Urothelium cell line (cell line): ENCODE measurements around the gene C17orf75.
A peak's percentile ranks its signal among the peaks of the same experiment; 100 is the strongest.
"Not testable (repeated sequence)": the region's sequence is repeated elsewhere in the genome, so short reads cannot be mapped to it uniquely, and the experiment has no call there.

Experiments
- DNase-seq: peaks from one replicate; pipeline ENCODE4 v3.0.0; 2011; ENCODE audit warnings: low spot score, mixed read lengths
- FAIRE-seq: peaks from 2 replicates; lab custom pipeline; 2011; peaks lifted over from hg19 to GRCh38; lab: Jason Lieb, UNC

Gene C17orf75, protein sequence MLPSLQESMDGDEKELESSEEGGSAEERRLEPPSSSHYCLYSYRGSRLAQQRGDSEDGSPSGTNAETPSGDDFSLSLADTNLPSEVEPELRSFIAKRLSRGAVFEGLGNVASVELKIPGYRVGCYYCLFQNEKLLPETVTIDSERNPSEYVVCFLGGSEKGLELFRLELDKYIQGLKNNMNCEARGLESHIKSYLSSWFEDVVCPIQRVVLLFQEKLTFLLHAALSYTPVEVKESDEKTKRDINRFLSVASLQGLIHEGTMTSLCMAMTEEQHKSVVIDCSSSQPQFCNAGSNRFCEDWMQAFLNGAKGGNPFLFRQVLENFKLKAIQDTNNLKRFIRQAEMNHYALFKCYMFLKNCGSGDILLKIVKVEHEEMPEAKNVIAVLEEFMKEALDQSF

DNA sequence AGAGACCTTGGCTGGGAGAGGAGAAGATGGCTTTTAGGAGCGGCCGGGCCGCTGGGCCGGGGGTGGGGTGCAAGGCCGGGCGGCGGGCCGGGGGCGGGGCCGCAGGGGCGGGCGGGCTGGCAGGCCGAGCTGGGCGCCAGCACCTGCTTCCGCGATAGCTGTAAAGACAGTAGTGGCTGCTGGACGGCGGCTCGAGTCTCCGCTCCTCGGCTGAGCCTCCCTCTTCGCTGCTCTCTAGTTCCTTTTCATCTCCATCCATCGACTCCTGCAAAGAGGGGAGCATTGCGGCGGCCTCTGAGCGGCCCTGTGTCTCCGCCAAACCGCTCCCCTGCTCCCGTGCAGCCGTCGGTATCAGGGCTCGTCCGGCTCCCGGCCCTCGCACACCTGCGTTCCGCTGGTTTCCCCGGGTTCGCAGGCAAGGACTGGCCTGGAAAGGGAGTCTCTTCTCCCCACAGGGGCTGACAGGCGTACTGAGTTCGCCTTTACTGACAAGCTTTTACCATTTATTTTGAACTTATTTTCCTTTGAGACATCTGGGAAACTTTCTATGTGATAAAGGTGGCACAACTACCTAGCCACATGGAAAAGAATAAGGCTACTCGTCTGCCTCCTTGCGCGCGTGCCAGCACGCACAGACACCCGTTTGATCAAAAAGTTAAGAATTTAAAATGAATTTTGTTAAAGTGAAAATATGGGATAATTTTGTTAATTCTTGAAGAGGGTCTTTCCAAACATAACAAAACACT, at the start of gene C17orf75:
Gene C17orf75 (minus strand): TSS at position 317 of the 746 bp plus-strand sequence. CDS start 34 bp downstream, at position 283.
- no peak for FAIRE-seq
- peak; percentile 87 for DNase-seq

DNA sequence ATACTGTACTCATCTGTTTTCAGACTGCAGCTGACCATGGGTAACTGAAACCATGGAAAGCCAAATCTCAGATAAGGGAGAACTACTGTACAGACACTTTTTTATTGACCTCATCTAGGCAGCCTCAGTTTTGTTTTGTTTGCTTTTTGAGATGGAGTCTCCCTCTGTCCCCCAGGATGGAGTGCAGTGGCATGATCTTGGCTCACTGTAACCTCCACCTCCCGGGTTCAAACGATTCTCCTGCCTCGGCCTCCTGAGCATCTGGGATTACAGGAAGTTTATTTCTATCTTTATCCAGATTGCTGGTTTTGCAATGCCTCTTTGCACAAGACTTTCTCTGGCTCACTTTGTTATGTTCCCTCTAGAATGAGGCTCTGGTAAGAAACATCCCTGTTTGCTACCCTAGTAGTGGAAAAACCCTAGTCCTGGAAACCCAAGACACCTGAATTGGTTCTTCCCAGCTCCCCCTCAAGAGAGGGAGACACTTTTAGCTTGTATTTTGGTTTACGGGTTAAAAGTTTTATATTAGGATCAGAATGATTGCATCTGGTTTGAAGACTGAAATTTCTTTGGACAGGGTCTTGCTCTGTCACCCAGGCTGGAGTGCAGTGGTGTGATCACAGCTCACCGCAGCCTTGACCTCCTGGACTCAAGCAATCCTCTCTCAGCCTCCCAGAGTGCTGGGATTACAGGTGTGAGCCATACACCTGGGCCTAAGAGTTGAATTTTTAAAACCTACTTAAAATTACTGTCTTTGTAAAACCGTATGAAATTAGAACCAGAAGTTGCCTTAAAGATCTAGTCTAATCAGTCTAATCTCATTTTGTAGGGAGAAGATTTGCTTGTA, 46.9 kb upstream of the C17orf75 start:
- DNase-seq (no peak), FAIRE-seq (no peak)

DNA sequence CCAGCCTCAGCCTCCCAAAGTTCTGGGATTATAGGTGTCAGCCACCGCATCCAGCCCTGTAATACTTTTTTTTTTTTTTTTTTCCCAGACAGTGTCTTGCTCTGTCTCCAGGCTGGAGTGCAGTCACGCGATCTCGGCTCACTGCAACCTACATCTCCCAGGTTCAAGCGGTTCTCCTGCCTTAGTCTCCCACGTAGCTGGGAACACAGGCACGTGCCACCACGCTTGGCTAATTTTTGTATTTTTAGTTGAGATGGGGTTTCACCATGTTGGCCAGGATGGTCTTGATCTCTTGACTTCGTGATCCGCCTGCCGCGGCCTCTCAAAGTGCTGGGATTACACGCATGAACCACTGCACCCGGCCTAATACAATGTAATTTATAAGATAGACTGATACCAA, 46.2 kb upstream of the C17orf75 start:
- not testable (repeated sequence) for FAIRE-seq

DNA sequence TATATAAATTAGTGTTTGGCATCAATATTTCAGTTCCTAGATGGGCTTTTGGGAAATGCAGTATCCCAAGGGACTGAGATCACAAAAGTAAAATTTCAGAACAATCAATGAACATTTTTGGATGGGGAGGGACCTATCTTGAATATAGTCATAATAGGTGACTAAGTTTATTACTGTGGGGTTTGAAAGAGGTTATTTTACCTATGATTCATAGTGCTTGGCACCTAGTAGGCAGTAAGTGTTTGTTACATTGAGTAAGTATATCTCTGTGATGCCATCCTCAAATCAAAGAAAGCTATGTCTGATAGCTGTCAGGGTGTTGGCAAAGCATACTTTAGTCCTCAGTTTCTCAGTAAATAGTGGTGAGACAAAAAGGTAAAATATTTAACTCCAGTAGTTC, 44.9 kb upstream of the C17orf75 start:
- FAIRE-seq: no peak
- DNase-seq: no peak

More for the DNA sequence above, 46.2 kb upstream of the C17orf75 start:
- DNase-seq: not testable (repeated sequence)

DNA sequence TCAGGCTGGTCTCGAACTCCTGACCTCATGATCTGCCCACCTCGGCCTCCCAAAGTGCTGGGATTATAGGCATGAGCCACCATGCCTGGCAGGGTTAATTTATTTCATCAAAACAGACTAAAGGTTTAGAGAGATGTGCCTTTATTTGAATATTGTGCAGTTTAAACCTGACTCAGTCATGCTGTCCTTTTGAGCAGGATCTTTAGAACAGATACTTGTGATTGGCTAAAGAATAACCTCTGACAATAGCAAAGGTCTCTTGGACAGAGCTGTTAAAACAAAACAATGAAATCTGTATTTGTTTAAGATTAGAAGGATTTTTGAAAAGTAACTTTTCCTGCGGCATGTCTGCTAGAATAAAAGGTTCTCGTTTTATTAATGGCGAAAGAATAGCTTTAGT, 44.0 kb upstream of the C17orf75 start:
- DNase-seq (no peak), FAIRE-seq (no peak)

DNA sequence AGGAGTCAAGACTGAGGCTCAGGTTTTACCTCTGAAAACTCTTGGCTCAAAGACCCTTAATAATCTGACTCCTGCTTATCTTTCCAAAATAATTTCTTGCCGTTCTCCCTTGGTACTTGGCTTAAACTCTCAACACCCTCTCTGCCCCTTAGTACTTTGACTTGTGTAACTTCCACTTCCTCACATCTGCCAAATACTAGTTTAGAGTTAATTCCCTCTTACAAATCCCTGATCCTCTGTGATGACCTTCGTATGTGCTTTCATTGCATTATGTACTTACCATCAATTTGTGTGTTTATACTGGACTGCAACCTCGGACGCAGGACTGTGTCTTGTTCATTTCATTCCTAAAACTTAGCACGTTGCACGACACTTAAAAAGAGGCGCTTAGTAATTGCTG, 43.1 kb upstream of the C17orf75 start:
- no peak for FAIRE-seq
- no peak for DNase-seq

DNA sequence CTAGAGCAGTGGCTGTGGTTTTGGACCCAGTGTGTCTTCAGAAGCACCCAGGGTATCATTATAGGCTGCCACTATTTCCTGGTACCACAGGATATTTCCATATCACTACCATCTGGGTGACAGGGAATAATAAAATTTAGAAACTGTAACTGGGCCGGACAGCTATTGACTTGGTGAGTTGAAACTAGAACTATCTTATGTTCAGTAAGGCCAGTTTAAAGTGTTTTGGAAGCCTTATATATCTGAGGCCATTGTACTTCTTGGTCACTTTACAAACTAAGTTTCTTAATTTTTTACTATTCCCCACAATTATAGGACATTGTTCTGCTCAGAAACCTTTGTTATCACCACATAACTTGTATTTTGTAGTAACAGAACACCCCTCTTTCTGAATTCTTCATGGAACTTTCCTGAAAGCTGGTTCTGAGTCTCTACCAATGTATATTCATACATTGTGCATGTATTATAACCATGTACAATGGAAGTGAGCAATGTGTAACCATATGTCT, 42.0 kb upstream of the C17orf75 start:
- FAIRE-seq (no peak), DNase-seq (no peak)

DNA sequence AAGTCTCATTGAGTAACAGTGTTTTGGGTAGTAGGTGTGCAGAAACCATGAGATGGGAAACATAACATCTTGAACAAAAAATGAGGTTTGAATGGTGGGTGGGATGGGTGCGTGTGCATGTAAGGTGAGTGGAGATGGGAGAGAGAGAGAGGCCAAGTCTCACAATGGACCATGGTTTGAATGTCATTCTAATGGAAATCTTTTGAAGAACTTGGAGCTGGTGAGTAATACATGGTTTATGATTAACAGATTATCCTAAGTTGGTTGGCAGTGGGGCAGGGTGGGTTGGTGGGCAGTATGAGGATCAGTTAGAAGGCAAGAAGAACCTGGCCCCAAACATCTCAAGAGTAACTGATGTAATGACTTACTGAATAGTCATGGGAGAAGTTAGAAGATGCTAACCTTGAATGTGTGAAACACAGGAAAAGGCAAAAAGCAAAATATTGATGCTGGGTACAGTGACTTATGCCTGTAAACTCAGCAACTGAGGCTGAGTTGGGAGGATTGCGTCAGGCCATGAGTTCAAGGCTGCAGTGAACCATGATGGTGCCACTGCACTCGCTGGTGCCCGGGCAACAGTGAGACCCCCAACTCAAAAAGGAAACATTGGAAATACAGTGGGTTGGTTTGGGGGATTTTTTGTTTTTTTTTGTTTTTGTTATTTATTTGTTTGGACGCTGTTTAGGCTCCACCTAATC, 40.7 kb upstream of the C17orf75 start:
- FAIRE-seq: no peak

DNA sequence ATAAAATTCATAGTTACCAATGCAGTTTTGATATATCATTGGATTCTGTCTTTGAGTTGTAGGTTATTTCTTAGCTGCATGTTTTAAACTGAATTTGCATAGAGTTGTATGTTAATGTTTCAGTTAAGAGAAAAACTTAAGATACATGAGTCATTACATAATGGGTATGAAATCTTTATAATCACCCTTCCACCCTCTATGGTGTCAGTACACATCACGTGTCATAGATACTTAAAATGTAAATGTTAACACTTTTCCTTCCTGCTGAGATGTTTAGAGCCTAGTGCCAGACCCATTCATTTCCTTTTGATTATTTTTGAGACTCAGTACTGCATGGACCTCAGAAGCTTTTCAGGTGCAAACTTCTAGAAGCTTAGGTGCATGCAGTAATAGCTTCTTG, 28.5 kb upstream of the C17orf75 start:
- no peak for DNase-seq
- FAIRE-seq: no peak

More for the DNA sequence above, 40.7 kb upstream of the C17orf75 start:
- DNase-seq: no peak

DNA sequence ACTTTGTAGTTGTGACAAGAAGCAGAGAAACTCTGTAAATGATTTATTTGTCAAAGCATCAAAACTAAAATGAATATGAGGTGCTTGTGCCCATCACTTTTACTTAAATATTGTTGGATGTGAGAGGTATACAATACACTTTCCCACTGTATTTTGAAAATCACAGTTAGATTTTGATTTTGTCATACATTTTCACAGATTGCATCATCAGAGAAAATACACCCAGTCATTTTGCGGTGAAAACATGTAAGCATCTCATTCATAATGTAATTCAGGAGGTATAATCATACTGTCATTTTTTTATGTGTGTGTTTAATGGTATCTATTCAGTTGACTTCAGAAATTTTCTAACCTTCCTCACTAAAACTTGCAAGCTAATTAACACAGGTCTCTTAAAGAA, 19.3 kb upstream of the C17orf75 start:
- no peak for DNase-seq
- FAIRE-seq: no peak

DNA sequence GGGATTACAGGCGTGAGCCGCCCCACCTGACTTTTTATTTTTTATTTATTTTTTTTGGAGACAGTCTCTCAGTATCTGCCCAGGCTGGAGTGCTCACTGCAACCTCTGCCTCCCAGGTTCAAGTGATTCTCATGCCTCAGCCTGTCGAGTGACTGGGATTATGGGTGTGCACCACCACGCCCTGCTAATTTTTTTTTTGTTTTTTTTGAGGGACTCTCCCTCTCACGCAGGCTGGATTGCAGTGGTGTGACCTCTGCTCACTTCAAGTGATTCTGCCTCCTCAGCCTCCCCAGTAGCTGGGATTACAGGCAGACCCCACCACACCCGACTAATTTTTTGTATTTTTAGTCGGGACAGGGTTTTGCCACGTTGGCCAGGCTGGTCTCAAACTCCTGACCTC, 15.6 kb upstream of the C17orf75 start:
- DNase-seq: no peak
- no peak for FAIRE-seq

DNA sequence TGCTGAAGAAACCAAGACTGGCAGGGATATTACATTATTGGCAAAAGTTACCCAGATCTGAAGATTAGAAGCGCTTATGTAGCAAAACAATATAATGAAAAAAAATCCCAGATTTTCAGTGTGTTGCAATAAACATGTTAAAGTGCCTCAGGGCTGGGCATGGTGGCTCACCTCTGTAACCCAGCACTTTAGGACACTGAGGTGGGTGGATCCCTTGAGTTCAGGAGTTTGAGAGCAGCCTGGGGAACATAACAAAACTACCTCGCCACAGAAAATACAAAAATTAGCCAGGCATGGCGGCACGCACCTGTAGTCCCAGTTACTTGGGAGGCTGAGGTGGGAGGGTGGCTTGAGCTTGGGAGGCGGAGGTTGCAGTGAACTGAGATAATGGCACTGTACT, 14.8 kb upstream of the C17orf75 start:
- FAIRE-seq: no peak
- no peak for DNase-seq

DNA sequence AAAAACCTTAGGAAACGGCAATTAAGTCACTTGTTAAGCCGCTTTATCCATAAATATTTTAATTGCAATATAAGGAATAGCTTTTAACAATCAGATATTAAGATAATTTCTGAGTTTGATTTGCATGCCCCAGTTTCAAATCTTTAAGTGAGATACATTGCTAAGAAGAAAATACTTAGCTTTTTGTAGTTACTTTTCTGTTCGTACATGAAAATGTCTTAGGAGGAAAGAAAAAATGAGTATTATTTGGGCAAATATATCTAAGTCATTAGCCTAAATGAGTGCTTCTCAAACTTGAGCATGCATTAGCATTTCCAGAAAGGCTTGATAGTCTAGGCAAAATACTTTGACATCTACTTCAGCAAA, 14.4 kb upstream of the C17orf75 start:
- FAIRE-seq: no peak

DNA sequence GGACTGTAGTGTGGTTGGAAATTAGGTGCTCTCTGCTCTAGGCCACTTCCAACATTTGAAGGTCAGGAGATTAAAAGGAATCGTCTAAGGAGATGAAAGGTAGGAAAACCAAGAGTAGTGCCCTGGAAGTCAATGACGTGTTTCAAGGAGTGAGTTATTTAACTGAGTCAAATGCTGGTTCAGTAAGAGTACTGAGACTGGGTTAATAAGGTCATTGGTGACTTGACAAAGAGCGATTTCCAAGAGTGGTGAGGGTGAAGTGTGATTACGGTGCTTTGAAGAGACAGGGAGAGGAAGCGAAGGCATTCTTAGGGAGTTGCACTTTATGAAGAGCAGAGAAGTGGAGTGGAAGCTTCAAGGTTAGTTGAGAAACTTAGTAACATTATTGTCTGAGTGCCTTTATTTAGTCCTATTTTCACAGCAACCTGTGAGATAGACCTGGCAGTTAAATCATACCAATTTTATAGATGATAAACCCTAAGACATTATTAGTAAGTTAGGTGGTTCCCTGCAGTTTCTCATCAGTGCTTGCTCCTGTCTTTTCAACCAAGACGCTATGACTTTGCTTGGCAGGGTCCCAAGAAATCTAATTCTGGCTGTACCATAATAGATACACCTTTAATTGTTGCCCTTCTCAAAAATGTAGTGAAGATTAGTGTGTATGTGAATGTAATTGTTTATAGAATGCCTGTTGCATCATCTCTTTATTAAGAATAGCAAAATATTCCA, 13.8 kb upstream of the C17orf75 start:
- DNase-seq (no peak), FAIRE-seq (no peak)

More for the DNA sequence above, 14.4 kb upstream of the C17orf75 start:
- no peak for DNase-seq

DNA sequence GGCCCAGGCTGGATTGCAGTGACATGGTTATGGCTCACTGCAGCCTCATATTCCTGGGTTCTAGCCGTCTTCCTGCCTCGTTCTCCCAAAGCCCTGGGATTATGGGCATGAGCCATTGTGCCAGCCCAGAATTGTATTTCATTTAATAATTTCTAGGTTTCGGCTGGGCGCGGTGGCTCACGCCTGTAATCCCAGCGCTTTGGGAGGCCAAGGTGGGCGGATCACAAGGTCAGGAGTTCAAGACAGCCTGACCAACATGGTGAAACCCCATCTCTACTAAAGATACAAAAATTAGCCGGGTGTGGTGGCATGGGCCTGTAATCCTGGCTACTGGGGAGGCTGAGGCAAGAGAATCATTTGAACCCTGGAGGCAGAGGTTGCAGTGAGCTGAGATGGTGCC, 10.8 kb upstream of the C17orf75 start:
- DNase-seq, FAIRE-seq: not testable (repeated sequence)

DNA sequence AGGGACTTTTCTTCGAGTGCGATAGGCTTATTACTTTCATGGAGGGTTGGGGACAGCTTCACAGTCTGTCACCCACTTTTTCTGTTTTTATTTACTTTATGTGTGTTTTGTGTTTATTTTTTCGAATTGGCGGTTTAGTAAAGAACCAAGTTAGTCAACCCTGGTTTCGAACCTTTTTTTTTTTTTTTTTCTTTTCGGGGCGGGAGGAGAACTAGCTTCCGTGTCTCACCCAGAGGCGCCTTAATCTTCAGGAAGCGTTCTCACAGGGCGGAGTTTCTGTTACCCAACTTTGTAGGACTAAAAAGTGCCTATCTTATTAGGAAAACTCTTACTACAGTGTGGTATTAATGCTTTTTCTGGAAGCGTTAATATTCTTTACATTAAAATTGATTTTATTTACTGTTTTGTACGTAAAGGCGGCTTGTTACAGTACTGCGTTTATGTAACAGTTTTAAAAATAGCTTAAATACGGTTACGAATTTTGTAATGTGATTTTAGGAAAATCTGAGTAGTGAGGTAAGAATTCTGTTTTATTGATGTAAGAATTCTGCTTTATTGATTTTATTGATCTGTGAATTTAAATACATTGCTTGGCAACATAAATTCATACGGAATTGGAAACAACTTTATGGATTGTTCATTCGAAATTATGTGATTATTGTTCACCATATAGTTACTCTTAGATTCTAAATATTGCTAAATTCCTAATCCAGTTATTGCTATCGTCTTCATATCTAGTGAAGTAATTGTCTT, 8.9 kb upstream of the C17orf75 start:
- FAIRE-seq (no peak), DNase-seq (peak; percentile 41)

DNA sequence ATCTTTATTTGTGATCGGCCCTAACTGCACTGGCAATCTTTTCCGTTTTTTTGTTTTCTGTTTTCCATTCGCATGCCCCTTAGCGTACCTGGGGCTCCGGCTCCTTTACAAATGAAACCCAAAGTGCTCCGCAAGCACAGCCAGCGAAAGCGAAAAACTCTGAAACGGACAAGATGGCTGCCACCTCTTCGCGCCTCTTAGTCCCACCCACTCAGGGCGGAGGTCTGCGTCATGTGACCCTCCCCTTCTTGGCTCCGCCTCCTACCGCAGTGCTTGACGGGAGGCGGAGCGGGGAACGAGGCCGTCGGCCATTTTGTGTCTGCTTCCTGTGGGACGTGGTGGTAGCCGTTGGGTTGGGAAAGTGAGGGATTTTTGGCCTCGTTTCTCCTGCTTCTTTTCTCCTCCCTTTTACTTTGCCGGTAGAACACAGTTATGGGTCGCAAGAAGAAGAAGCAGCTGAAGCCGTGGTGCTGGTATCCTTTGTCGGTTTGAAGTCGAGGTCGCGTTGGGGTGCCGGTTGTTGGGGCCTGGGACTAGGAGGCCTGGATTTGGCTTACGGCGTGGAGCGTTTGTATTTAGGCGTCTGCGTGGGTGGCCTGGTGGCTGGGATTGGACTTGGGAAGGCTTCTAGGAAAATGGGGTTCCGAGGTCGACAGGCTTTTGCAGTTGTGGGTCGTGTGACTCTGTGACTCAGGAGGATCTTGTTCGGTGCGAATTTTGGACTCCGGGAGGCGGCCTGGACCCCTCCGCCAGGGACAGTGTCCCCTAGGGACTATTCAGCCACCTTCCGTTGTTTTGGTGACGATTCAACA, 8.1 kb upstream of the C17orf75 start, which contains the start of gene ZNF207:
Gene ZNF207 (plus strand): TSS at position 304 of the 812 bp plus-strand sequence. CDS start 129 bp downstream, at position 433.
- peak; percentile 95 for DNase-seq
- peak; percentile 81 for FAIRE-seq

DNA sequence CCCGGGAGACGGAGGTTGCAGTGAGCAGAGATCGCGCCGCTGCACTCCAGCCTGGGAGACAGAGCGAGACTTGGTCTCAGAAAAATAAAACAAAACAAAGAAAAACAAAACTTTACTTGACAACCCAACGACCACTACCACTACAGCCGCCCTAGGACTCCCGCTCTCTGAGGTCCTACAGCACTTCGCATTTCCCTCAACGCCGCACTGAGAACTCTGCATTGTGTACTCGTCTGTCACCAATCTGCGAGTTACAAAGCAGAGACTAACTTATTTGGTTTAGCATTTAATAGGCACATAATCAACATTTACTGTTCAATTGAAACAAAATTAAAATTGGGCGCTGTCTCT, 7.5 kb upstream of the C17orf75 start:
- no peak for FAIRE-seq

More for the DNA sequence above, 7.5 kb upstream of the C17orf75 start:
- DNase-seq: peak; percentile 16
